Common myeloid progenitor, CD34-positive (primary cell): Measurements from ENCODE around the gene TSPEAR.

Experiments
- CTCF ChIA-PET: fragments of 350-600 bp; sonication (Branson Sonifier 250); formaldehyde crosslinking; loops from one replicate; lab custom pipeline; 2021; ENCODE audit warnings: antibody characterized with exemption; lab: Charles Lee
- POLR2A ChIA-PET: fragments of 350-600 bp; sonication (Branson Sonifier 250); formaldehyde crosslinking; loops from one replicate; lab custom pipeline; 2021; ENCODE audit warnings: antibody characterized with exemption; lab: Charles Lee
- DNase-seq, 3 donors: peaks; one replicate each; pipeline versions ENCODE4 v3.0.0 to v3.0.0-alpha.2; 2013
- H3K27ac ChIP-seq, 2 experiments: 1 replicate in 1 of 2; 2 replicates in 1 of 2; pipeline ENCODE4 v1.7.0; 2013; ENCODE audit warnings: inconsistent platforms in 2 of 2, low read length in 2 of 2, mild to moderate bottlenecking in 2 of 2, low read depth in 1 of 2, moderate library complexity in 1 of 2; ENCODE audit not compliant: severe bottlenecking in 2 of 2, insufficient read depth in 1 of 2, poor library complexity in 1 of 2
- H3K27me3 ChIP-seq, 5 experiments: replicated peaks in 2 of 5; 1 replicate in 3 of 5; 2 replicates in 2 of 5; pipeline versions ENCODE4 v1.6.1 to v1.7.0; 2013; ENCODE audit warnings: low read length in 4 of 5, mild to moderate bottlenecking in 2 of 5, moderate library complexity in 2 of 5, inconsistent platforms in 1 of 5; ENCODE audit not compliant: insufficient read depth in 5 of 5, control insufficient read depth in 4 of 5
- H3K36me3 ChIP-seq, 4 experiments: 1 replicate in 2 of 4; 2 replicates in 2 of 4; pipeline versions ENCODE4 v1.6.1 to v1.7.0; 2013; ENCODE audit warnings: low read length in 3 of 4, control low read depth in 1 of 4, mild to moderate bottlenecking in 1 of 4; ENCODE audit not compliant: control insufficient read depth in 4 of 4, insufficient read depth in 4 of 4
- H3K4me1 ChIP-seq, 4 experiments: 1 replicate in 3 of 4; 2 replicates in 1 of 4; pipeline versions ENCODE4 v1.6.1 to v1.7.1; 2013; ENCODE audit warnings: low read length in 3 of 4, mild to moderate bottlenecking in 3 of 4, control low read depth in 1 of 4, inconsistent platforms in 1 of 4, moderate library complexity in 1 of 4; ENCODE audit not compliant: control insufficient read depth in 4 of 4, insufficient read depth in 4 of 4; ENCODE audit errors: control extremely low read depth in 1 of 4
- H3K4me3 ChIP-seq, 7 experiments: 1 replicate in 4 of 7; 2 replicates in 3 of 7; pipeline versions ENCODE4 v1.5.1 to v1.7.0; 2013; ENCODE audit warnings: mild to moderate bottlenecking in 7 of 7, low read length in 6 of 7, moderate library complexity in 6 of 7, inconsistent platforms in 2 of 7, low read depth in 2 of 7, control low read depth in 1 of 7; ENCODE audit not compliant: insufficient read depth in 4 of 7, control insufficient read depth in 1 of 7; ENCODE audit errors: extremely low read depth in 1 of 7
- H3K9me3 ChIP-seq, 5 experiments: 1 replicate in 4 of 5; 2 replicates in 1 of 5; pipeline versions ENCODE4 v1.6.1 to v1.7.1; 2013; ENCODE audit warnings: low read length in 4 of 5, mild to moderate bottlenecking in 2 of 5, inconsistent platforms in 1 of 5, low read depth in 1 of 5, moderate library complexity in 1 of 5; ENCODE audit not compliant: control insufficient read depth in 4 of 5, insufficient read depth in 2 of 5; ENCODE audit errors: control extremely low read depth in 1 of 5
- WGBS: methylation state at CpG from one replicate; pipeline ENCODE4 v1.1.5; 2013; ENCODE audit not compliant: insufficient coverage; 5-methylcytosine and 5-hydroxymethylcytosine counted together

Gene TSPEAR

DNA sequence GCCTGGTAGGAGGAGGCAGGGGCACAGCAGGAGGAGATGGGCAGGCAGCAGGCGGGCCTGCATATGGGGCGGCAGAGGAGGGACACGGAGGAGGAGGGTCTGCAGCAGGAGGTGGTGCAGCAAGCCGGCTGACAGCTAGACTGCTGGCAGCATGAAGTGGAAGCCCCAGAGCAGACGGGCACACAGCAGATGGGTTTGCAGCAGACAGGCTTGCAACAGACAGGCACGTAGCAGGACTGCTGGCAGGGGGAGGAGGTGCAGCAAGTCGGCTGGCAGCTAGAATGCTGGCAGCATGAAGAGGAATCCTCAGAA is 131.6 kb downstream of the TSPEAR start:
- H3K4me1 ChIP-seq = no peaks in the 10 kb centered on the region
- no peak overlapping the region for H3K27ac ChIP-seq
- H3K9me3 ChIP-seq = peaks cover 2 to 29% (median 17%) of the 10 kb centered on the region in 5 experiments
- no peak overlapping the region for H3K4me3 ChIP-seq
- no peaks in the 10 kb centered on the region for H3K36me3 ChIP-seq
- H3K27me3 ChIP-seq = peaks cover 0 to 41% (median 0%) of the 10 kb centered on the region in 5 experiments
- no peak for DNase-seq
- WGBS = 88% methylated on average over 7 of the region's 7 CpGs
- CTCF ChIA-PET = no interaction called here
- POLR2A ChIA-PET = no interaction called here

DNA sequence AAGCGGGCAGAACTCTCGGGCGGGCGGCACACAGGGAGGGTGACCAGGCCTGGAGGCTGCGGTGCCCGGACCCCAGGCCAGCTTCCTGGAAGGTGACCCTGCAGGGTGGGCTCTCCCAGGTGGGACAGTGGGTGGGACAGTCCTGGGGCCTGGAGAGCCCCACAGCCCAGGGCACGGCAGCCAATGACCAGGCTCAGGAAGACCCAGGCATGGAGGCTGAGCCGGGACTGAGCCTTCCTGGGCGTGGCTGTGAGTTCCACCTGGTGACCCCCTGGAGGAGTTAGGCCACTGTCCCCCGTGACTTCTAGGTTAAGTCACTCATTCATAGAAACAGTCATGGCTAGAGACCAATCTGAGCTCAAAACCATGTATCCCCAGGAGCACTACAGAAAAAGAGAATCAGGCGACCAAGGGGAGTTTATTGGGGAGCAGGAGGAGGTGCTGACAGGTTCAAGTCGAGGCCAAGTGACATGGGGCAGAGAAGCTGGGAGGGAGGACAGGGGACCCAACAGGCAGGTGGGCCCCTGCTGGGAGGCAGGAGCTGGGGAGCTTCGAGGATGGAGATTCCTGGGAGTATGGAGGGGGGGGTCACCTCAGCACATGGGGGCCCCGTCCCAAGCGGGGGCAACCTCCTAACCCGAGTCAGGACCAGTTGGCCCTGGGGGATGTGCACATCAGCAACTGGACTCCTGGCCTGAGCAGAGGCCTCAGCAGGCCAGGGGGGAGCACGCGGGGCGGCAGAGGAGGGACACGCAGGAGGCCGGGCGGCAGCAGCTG is 132.1 kb downstream of the TSPEAR start:
- ChIA-PET POLR2A (no interaction called here), CTCF (no interaction called here)
- no peak for DNase-seq
- H3K4me3 ChIP-seq = no peak overlapping the region
- H3K4me1 ChIP-seq = no peaks in the 10 kb centered on the region
- H3K27me3 ChIP-seq = peaks cover 0 to 43% (median 0%) of the 10 kb centered on the region in 5 experiments
- no peak overlapping the region for H3K27ac ChIP-seq
- no peaks in the 10 kb centered on the region for H3K36me3 ChIP-seq
- WGBS = 73% methylated on average over 11 of the region's 22 CpGs
- H3K9me3 ChIP-seq = peaks cover 2 to 29% (median 17%) of the 10 kb centered on the region in 5 experiments

GRCh38 chr21:44578371-44579055 is 132.9 kb downstream of the TSPEAR start:
- CTCF ChIA-PET = no interaction called here
- H3K4me1 ChIP-seq = no peaks in the 10 kb centered on the region
- over 99% methylated on average over 15 of the region's 17 CpGs for WGBS
- no peak overlapping the region for H3K4me3 ChIP-seq
- peaks cover 2 to 29% (median 17%) of the 10 kb centered on the region in 5 experiments for H3K9me3 ChIP-seq
- no peaks in the 10 kb centered on the region for H3K36me3 ChIP-seq
- H3K27me3 ChIP-seq = peaks cover 0 to 38% (median 0%) of the 10 kb centered on the region in 5 experiments
- no peak overlapping the region for H3K27ac ChIP-seq
- no peak for DNase-seq
- POLR2A ChIA-PET = no interaction called here

DNA sequence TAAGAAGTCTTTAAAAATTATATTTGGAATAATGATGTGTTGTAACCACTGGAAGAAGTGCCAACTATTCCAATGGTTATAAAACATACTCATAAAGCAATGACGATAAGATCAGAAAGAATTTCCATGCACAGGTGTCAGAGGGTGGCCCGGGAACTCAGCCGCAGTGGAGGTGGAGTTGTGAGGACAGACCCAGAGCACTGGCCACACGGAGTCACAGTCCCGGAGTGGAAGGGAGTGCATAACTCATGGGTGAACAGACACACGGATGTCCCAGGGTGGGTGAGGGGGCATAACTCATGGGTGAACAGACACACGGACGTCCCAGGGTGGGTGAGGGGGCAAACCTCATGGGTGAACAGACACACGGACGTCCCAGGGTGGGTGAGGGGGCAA is 135.3 kb downstream of the TSPEAR start:
- H3K27me3 ChIP-seq = peaks cover 0 to 37% (median 0%) of the 10 kb centered on the region in 5 experiments
- peaks cover 0 to 25% (median 12%) of the 10 kb centered on the region in 5 experiments for H3K9me3 ChIP-seq
- no peak overlapping the region for H3K4me3 ChIP-seq
- no peaks in the 10 kb centered on the region for H3K36me3 ChIP-seq
- no peak for DNase-seq
- POLR2A ChIA-PET = no interaction called here
- CTCF ChIA-PET = no interaction called here
- H3K27ac ChIP-seq = no peak overlapping the region
- WGBS = 86% methylated on average over 5 of the region's 10 CpGs
- H3K4me1 ChIP-seq = no peaks in the 10 kb centered on the region

GRCh38 chr21:44575307-44576024 is 135.9 kb downstream of the TSPEAR start:
- POLR2A ChIA-PET = no interaction called here

DNA sequence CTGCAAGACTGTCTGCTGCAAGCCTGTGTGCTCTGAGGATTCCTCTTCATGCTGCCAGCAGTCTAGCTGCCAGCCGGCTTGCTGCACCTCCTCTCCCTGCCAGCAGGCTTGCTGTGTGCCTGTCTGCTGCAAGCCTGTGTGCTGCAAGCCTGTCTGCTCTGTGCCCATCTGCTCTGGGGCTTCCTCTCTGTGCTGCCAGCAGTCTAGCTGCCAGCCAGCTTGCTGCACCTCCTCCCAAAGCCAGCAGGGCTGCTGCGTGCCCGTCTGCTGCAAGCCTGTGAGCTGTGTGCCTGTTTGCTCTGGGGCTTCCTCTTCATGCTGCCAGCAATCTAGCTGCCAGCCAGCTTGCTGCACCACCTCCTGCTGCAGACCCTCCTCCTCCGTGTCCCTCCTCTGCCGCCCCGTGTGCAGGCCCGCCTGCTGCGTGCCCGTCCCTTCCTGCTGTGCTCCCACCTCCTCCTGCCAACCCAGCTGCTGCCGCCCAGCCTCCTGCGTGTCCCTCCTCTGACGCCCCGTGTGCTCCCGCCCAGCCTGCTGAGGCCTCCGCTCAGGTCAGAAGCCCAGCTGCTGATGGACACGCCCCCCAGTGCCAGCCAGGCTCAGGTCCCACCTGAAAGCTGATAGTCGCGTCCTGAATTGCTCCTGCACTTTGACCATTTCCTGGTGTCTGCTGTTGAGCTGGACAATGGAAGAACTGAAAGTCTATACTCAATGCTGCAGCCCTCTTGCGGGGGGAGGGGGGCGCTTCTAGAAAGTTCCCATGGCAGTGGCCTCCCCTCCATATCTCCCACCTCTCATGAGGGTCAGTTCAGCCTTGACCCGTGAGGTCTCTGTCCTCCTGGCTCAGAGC is 136.7 kb downstream of the TSPEAR start:
- POLR2A ChIA-PET = no interaction called here
- WGBS = 37% methylated on average over 18 of the region's 21 CpGs
- H3K27me3 ChIP-seq = peaks cover 0 to 33% (median 1%) of the 10 kb centered on the region in 5 experiments
- peaks cover 0 to 26% (median 12%) of the 10 kb centered on the region in 5 experiments for H3K9me3 ChIP-seq
- H3K27ac ChIP-seq = no peak overlapping the region
- DNase-seq = no peak
- H3K4me3 ChIP-seq = no peak overlapping the region
- no peaks in the 10 kb centered on the region for H3K36me3 ChIP-seq
- H3K4me1 ChIP-seq = no peaks in the 10 kb centered on the region
- CTCF ChIA-PET = no interaction called here

More at GRCh38 chr21:44575307-44576024, 135.9 kb downstream of the TSPEAR start:
- H3K9me3 ChIP-seq = peaks cover 0 to 24% (median 12%) of the 10 kb centered on the region in 5 experiments
- no peak overlapping the region for H3K4me3 ChIP-seq
- 90% methylated on average over 18 of the region's 20 CpGs for WGBS
- H3K27me3 ChIP-seq = peaks cover 0 to 37% (median 0%) of the 10 kb centered on the region in 5 experiments
- H3K27ac ChIP-seq = no peak overlapping the region
- H3K36me3 ChIP-seq = no peaks in the 10 kb centered on the region
- DNase-seq = no peak
- no peaks in the 10 kb centered on the region for H3K4me1 ChIP-seq
- CTCF ChIA-PET = no interaction called here
